ENCODE measurements around the gene CSTPP1.

CSTPP1 gene

GRCh38 chr11:47137476-47137875, 200.9 kb downstream of the CSTPP1 start:
- TF ChIP-seq CTCF (IDR thresholded peaks at IDR 0.05; ENCODE audit: control extremely low read depth, extremely low read depth, low read depth, missing control alignments): no peak
- ChIA-PET CTCF (no interaction called here), POLR2A (no interaction called here)
- no peak for DNase-seq (ENCODE audit: extremely low spot score)

GRCh38 chr11:47139878-47140277, 203.3 kb downstream of the CSTPP1 start:
- no peak for DNase-seq (ENCODE audit: extremely low spot score)
- ChIA-PET POLR2A (interaction anchor here (0.6 kb wide), 1 partner anchor 122 kb away, joined by 5 read pairs; no protein-coding TSS in a partner anchor), CTCF (interaction anchor here (3.1 kb wide), 1 partner anchor 13 kb away, joined by 15 read pairs; no protein-coding TSS in a partner anchor)
- TF ChIP-seq CTCF (IDR thresholded peaks at IDR 0.05; ENCODE audit: control extremely low read depth, extremely low read depth, low read depth, missing control alignments): no peak

- DNase-seq (ENCODE audit: extremely low spot score): no peak
- CTCF ChIA-PET: interaction anchor here (1.0 to 4.6 kb wide), 5 partner anchors 10 to 223 kb away, joined by 3 to 29 read pairs (median 3); no protein-coding TSS in a partner anchor
- POLR2A ChIA-PET: no interaction called here
- TF ChIP-seq CTCF (IDR thresholded peaks at IDR 0.05; ENCODE audit: control extremely low read depth, extremely low read depth, low read depth, missing control alignments): no peak
Observed at GRCh38 chr11:47143322-47143721, 206.8 kb downstream of the CSTPP1 start.

- ChIA-PET POLR2A (no interaction called here), CTCF (interaction anchor here (1.2 to 4.6 kb wide), 5 partner anchors 10 to 258 kb away, joined by 3 to 29 read pairs (median 3); no protein-coding TSS in a partner anchor)
- DNase-seq (ENCODE audit: extremely low spot score): no peak
- TF ChIP-seq CTCF (IDR thresholded peaks at IDR 0.05; ENCODE audit: control extremely low read depth, extremely low read depth, low read depth, missing control alignments): no peak
Observed at GRCh38 chr11:47144541-47144940, 208.0 kb downstream of the CSTPP1 start.

- DNase-seq (ENCODE audit: extremely low spot score): no peak
- no peak for TF ChIP-seq CTCF (IDR thresholded peaks at IDR 0.05; ENCODE audit: control extremely low read depth, extremely low read depth, low read depth, missing control alignments)
- CTCF ChIA-PET: interaction anchor here (0.7 to 1.9 kb wide), 6 partner anchors 14 to 256 kb away, joined by 3 to 7 read pairs (median 3); partner anchors contain the start of gene LRP4
- POLR2A ChIA-PET: no interaction called here
Observed at GRCh38 chr11:47147250-47147649, 210.7 kb downstream of the CSTPP1 start.

- no peak for DNase-seq (ENCODE audit: extremely low spot score)
- ChIA-PET CTCF (interaction anchor here (1.2 to 1.9 kb wide), 2 partner anchors 13 to 257 kb away, joined by 3 to 7 read pairs; no protein-coding TSS in a partner anchor), POLR2A (no interaction called here)
- no peak for TF ChIP-seq CTCF (IDR thresholded peaks at IDR 0.05; ENCODE audit: control extremely low read depth, extremely low read depth, low read depth, missing control alignments)
Observed at GRCh38 chr11:47147681-47148080, 211.1 kb downstream of the CSTPP1 start.

Measured in GM10248 (cell line).